Aorta (tissue), 5 donors: Measurements from ENCODE around the gene EEF1E1. TPM values are rescaled to one million over a fixed set of nuclear protein-coding genes. Genes with fewer than 3 reads are reported as not detected.

Experiments used
- ATAC-seq: fragments of 200-7000 bp; cut with Tn5 transposase; one replicate; pipeline ENCODE4 v1.9.1; 2022; ENCODE audit warnings: moderate library complexity; ENCODE audit not compliant: low FRiP score
- DNase-seq, 2 donors: peaks; one replicate each; pipeline ENCODE4 v3.0.0-alpha.2; 2020
- H3K27ac ChIP-seq, 2 donors: one replicate each; pipeline ENCODE4 v1.5.1; 2013; ENCODE audit warnings: low read length in 2 of 2, mild to moderate bottlenecking in 2 of 2, moderate library complexity in 2 of 2, control low read depth in 1 of 2, inconsistent platforms in 1 of 2, low read depth in 1 of 2
- H3K27me3 ChIP-seq, 2 donors: one replicate each; pipeline ENCODE4 v1.6.1; 2013; ENCODE audit warnings: control low read depth in 1 of 2, low read length in 1 of 2, mild to moderate bottlenecking in 1 of 2, moderate library complexity in 1 of 2; ENCODE audit not compliant: insufficient read depth in 2 of 2, control insufficient read depth in 1 of 2
- H3K36me3 ChIP-seq, 2 donors: one replicate each; pipeline ENCODE4 v1.6.1; 2013; ENCODE audit warnings: control low read depth in 1 of 2, low read length in 1 of 2, mild to moderate bottlenecking in 1 of 2; ENCODE audit not compliant: insufficient read depth in 2 of 2, control insufficient read depth in 1 of 2
- H3K4me1 ChIP-seq, 2 donors: one replicate each; pipeline ENCODE4 v1.6.1; 2013; ENCODE audit warnings: low read length in 2 of 2, control low read depth in 1 of 2, mild to moderate bottlenecking in 1 of 2, moderate library complexity in 1 of 2; ENCODE audit not compliant: insufficient read depth in 2 of 2, control insufficient read depth in 1 of 2
- H3K4me3 ChIP-seq, 2 donors: one replicate each; pipeline ENCODE4 v1.5.1; 2013; ENCODE audit warnings: low read length in 2 of 2, control low read depth in 1 of 2, mild to moderate bottlenecking in 1 of 2
- H3K9me3 ChIP-seq: one replicate; pipeline ENCODE4 v1.6.1; 2013; ENCODE audit warnings: mild to moderate bottlenecking, low read length; ENCODE audit not compliant: control insufficient read depth
- WGBS, 2 donors: extraction: QIAGEN DNeasy Blood & Tissue Kit; methylation state at CpG; one replicate each; pipeline ENCODE4 v1.1.7; 2013; 5-methylcytosine and 5-hydroxymethylcytosine counted together
- intact Hi-C, 2 donors: fragments of 100-400 bp; cut with DNase I; formaldehyde crosslinking; loops; one replicate each; pipeline versions ENCODE4 v1.14.2 to v1.15.0; 2022
- polyA plus RNA-seq, 2 donors: library from polyadenylated mRNA; stranded (reverse); fragments of 200-250 nt; gene quantifications; one replicate each; pipeline ENCODE4 v1.2.3, GENCODE V29; 2013
- total RNA-seq, 2 donors: library from RNA; stranded (reverse); fragmentation: NEBNext Ultra II Directional; extraction: Animal tissue kit (Norgen Biotek cat#: 25700); gene quantifications; one replicate each; pipeline ENCODE4 v1.2.1, GENCODE V29; 2021
- donor health status: healthy with polysubstance abuse.
- donor health status: Bipolar disorder and iron deficiency.
- donor health status: DM: no; HTN: no; CAD: no.
- donor health status: DM: no; HTN: no; CAD: no.
- donor health status: DM: yes; HTN: yes; CAD: no.

The EEF1E1 gene
- total and polyA plus RNA-seq, 4 donors: 17.1 to 39.3 (median 20.6) TPM

- no peaks in the 10 kb centered on the region for H3K27me3 ChIP-seq
- ATAC-seq: no peak
- H3K9me3 ChIP-seq: no peaks in the 10 kb centered on the region
- no peak for DNase-seq
- no peaks in the 10 kb centered on the region for H3K36me3 ChIP-seq
- WGBS, 2 donors: 57% methylated on average over 5 of the region's 5 CpGs
- no peak overlapping the region for H3K27ac ChIP-seq
- intact Hi-C loops: loop anchor here in 1 of 2 donors (2.0 kb wide), 1 partner anchor 88 kb away; no protein-coding TSS in a partner anchor
- H3K4me1 ChIP-seq: no peaks in the 10 kb centered on the region
- no peak overlapping the region for H3K4me3 ChIP-seq
Observed at GRCh38 chr6:8130399-8130798, 28.1 kb upstream of the EEF1E1 start.

GRCh38 chr6:8123236-8123635 lies 20.9 kb upstream of the EEF1E1 start:
- H3K27ac ChIP-seq: no peak overlapping the region
- no peaks in the 10 kb centered on the region for H3K27me3 ChIP-seq
- no peak for ATAC-seq
- 60 to 70% methylated on average over 5 of the region's 5 CpGs for WGBS, 2 donors
- H3K4me1 ChIP-seq: no peaks in the 10 kb centered on the region
- intact Hi-C loops: no loop called here
- no peak for DNase-seq
- no peaks in the 10 kb centered on the region for H3K36me3 ChIP-seq
- H3K9me3 ChIP-seq: no peaks in the 10 kb centered on the region
- no peak overlapping the region for H3K4me3 ChIP-seq

GRCh38 chr6:8114956-8115355 lies 12.6 kb upstream of the EEF1E1 start:
- DNase-seq: no peak
- H3K9me3 ChIP-seq: peaks cover 2% of the 10 kb centered on the region
- no peaks in the 10 kb centered on the region for H3K27me3 ChIP-seq
- no peaks in the 10 kb centered on the region for H3K4me1 ChIP-seq
- H3K36me3 ChIP-seq: no peaks in the 10 kb centered on the region
- intact Hi-C loops: no loop called here
- no peak overlapping the region for H3K27ac ChIP-seq
- WGBS, 2 donors: 68 to 100% methylated on average over 4 of the region's 4 CpGs
- no peak overlapping the region for H3K4me3 ChIP-seq
- ATAC-seq: no peak

GRCh38 chr6:8113131-8113654 lies 10.8 kb upstream of the EEF1E1 start:
- H3K9me3 ChIP-seq: peaks cover 2% of the 10 kb centered on the region
- 12 to 15% methylated on average over 4 of the region's 4 CpGs for WGBS, 2 donors
- DNase-seq (no peak), ATAC-seq (no peak)
- H3K27me3 ChIP-seq: no peaks in the 10 kb centered on the region
- no peaks in the 10 kb centered on the region for H3K4me1 ChIP-seq
- no peak overlapping the region for H3K27ac ChIP-seq
- H3K36me3 ChIP-seq: no peaks in the 10 kb centered on the region
- H3K4me3 ChIP-seq: no peak overlapping the region
- intact Hi-C loops: no loop called here

GRCh38 chr6:8110725-8111124 lies 8.4 kb upstream of the EEF1E1 start:
- Histone ChIP-seq H3K27ac (no peak overlapping the region), H3K4me3 (no peak overlapping the region), H3K4me1 (no peaks in the 10 kb centered on the region), H3K36me3 (no peaks in the 10 kb centered on the region), H3K9me3 (peaks cover 2% of the 10 kb centered on the region), H3K27me3 (no peaks in the 10 kb centered on the region)
- ATAC-seq (no peak), DNase-seq (no peak)
- 92 to 100% methylated on average over 1 of the region's 1 CpG for WGBS, 2 donors
- intact Hi-C loops: no loop called here

- Histone ChIP-seq H3K27ac (no peak overlapping the region), H3K4me3 (no peak overlapping the region), H3K9me3 (no peaks in the 10 kb centered on the region), H3K36me3 (no peaks in the 10 kb centered on the region), H3K4me1 (no peaks in the 10 kb centered on the region), H3K27me3 (no peaks in the 10 kb centered on the region)
- no peak for DNase-seq
- 60 to 76% methylated on average over 4 of the region's 4 CpGs for WGBS, 2 donors
- intact Hi-C loops: no loop called here
- ATAC-seq: no peak
Observed at GRCh38 chr6:8110117-8110721, 7.9 kb upstream of the EEF1E1 start.

- Histone ChIP-seq H3K27ac (no peak overlapping the region), H3K36me3 (no peaks in the 10 kb centered on the region), H3K9me3 (no peaks in the 10 kb centered on the region), H3K4me1 (no peaks in the 10 kb centered on the region), H3K27me3 (no peaks in the 10 kb centered on the region), H3K4me3 (no peak overlapping the region)
- DNase-seq (no peak), ATAC-seq (no peak)
- WGBS, 2 donors: 81% methylated on average over 13 of the region's 13 CpGs
- intact Hi-C loops: no loop called here
Observed at GRCh38 chr6:8108759-8109539, 6.6 kb upstream of the EEF1E1 start.

GRCh38 chr6:8108031-8108660 lies 5.8 kb upstream of the EEF1E1 start:
- no peak for ATAC-seq
- Histone ChIP-seq H3K27me3 (no peaks in the 10 kb centered on the region), H3K9me3 (no peaks in the 10 kb centered on the region), H3K27ac (no peak overlapping the region), H3K4me3 (no peak overlapping the region), H3K4me1 (no peaks in the 10 kb centered on the region), H3K36me3 (no peaks in the 10 kb centered on the region)
- 65 to 73% methylated on average over 4 of the region's 4 CpGs for WGBS, 2 donors
- intact Hi-C loops: no loop called here
- DNase-seq: no peak
